Keratinocyte (primary cell): ENCODE measurements around the gene OLFML2A. TPM values are rescaled to one million over a fixed set of nuclear protein-coding genes. Genes with fewer than 3 reads are reported as not detected.

Experiments used
- DNase-seq: peaks from one replicate; pipeline ENCODE4 v3.0.0-alpha.2; 2011; ENCODE audit warnings: low read depth, missing footprints, low spot score
- FAIRE-seq: peaks from 2 replicates; lab custom pipeline; 2011; peaks lifted over from hg19 to GRCh38; lab: Jason Lieb, UNC
- H2AFZ ChIP-seq: 2 replicates; pipeline ENCODE4 v1.6.0; 2012; ENCODE audit warnings: low read length, control low read depth, inconsistent platforms; ENCODE audit not compliant: control insufficient read depth
- H3K27ac ChIP-seq: 2 replicates; pipeline ENCODE4 v1.5.1; 2011; ENCODE audit warnings: low read length; ENCODE audit not compliant: control insufficient read depth, insufficient read depth
- H3K27me3 ChIP-seq: 3 replicates; pipeline ENCODE4 v1.6.0; 2011; ENCODE audit warnings: low read length; ENCODE audit not compliant: control insufficient read depth, insufficient read depth; ENCODE audit errors: extremely low read depth
- H3K36me3 ChIP-seq, 2 experiments: 2 replicates in 1 of 2; 3 replicates in 1 of 2; pipeline ENCODE4 v1.5.1; 2011; ENCODE audit warnings: low read length in 2 of 2, mild to moderate bottlenecking in 1 of 2; ENCODE audit not compliant: control insufficient read depth in 2 of 2, insufficient read depth in 2 of 2; ENCODE audit errors: extremely low read depth in 1 of 2
- H3K4me1 ChIP-seq: 3 replicates; pipeline ENCODE4 v1.5.1; 2011; ENCODE audit warnings: low read length; ENCODE audit not compliant: control insufficient read depth, insufficient read depth; ENCODE audit errors: extremely low read depth
- H3K4me2 ChIP-seq: 3 replicates; pipeline ENCODE4 v1.6.0; 2011; ENCODE audit warnings: low read depth, low read length; ENCODE audit not compliant: control insufficient read depth, insufficient read depth; ENCODE audit errors: extremely low read depth
- H3K4me3 ChIP-seq, 3 experiments: fragments of 200-600 bp in 1 of 3; sonication (generic) in 1 of 3; 2 replicates in 2 of 3; 3 replicates in 1 of 3; pipeline ENCODE4 v1.5.1; 2011 to 2016; ENCODE audit warnings: low read length in 3 of 3, mild to moderate bottlenecking in 3 of 3, control low read depth in 2 of 3, inconsistent platforms in 1 of 3, low read depth in 1 of 3, mixed read lengths in 1 of 3, mixed run types in 1 of 3, moderate library complexity in 1 of 3; ENCODE audit not compliant: control insufficient read depth in 2 of 3, insufficient read depth in 2 of 3; ENCODE audit errors: extremely low read depth in 1 of 3
- H3K79me2 ChIP-seq: 2 replicates; pipeline ENCODE4 v1.6.0; 2012; ENCODE audit warnings: low read length; ENCODE audit not compliant: control insufficient read depth, insufficient read depth
- H3K9ac ChIP-seq: 3 replicates; pipeline ENCODE4 v1.6.0; 2011; ENCODE audit warnings: low read length; ENCODE audit not compliant: control insufficient read depth, insufficient read depth; ENCODE audit errors: extremely low read depth
- H3K9me1 ChIP-seq: 3 replicates; pipeline ENCODE4 v1.6.0; 2011; ENCODE audit warnings: low read length; ENCODE audit not compliant: control insufficient read depth, insufficient read depth; ENCODE audit errors: extremely low read depth
- H3K9me3 ChIP-seq: 2 replicates; pipeline ENCODE4 v1.5.1; 2012; ENCODE audit warnings: low read depth, low read length; ENCODE audit not compliant: control insufficient read depth
- H4K20me1 ChIP-seq: 3 replicates; pipeline ENCODE4 v1.6.0; 2011; ENCODE audit warnings: low read length; ENCODE audit not compliant: control insufficient read depth, insufficient read depth; ENCODE audit errors: extremely low read depth
- EZH2 ChIP-seq: IDR thresholded peaks from one replicate; pipeline ENCODE4 v1.6.1; 2012; ENCODE audit warnings: inconsistent platforms, mild to moderate bottlenecking, low read length, moderate library complexity
- dilution Hi-C: fragments of 300-500 bp; cut with MboI; formaldehyde crosslinking; loops from one replicate; pipeline ENCODE4 v1.7.0; 2020; ENCODE audit warnings: low sequenced_read_pairs; ENCODE audit not compliant: extremely low pct_ligation_motif_present
- polyA plus RNA-seq, 5 experiments: library from polyadenylated mRNA; depleted of rRNA in 3 of 5; stranded (reverse) in 3 of 5; stranded (forward) in 1 of 5; unstranded in 1 of 5; fragments of >200 nt; gene quantifications; 1 replicate in 1 of 5; 2 replicates in 3 of 5; 3 replicates in 1 of 5; pipeline versions ENCODE4 v1.2.1 to v1.2.3, GENCODE V29; 2011 to 2012; ENCODE audit warnings: missing spikeins in 2 of 5, low read depth in 1 of 5, low replicate concordance in 1 of 5
- TF ChIP-seq, protein P1 (sequence below), 3 experiments: IDR thresholded peaks in 1 of 3; conservative IDR thresholded peaks in 1 of 3; optimal IDR thresholded peaks in 1 of 3; 2 replicates in 2 of 3; 3 replicates in 1 of 3; pipeline versions ENCODE3 to v1.5.1; 2011; ENCODE audit warnings: low read length in 3 of 3, mild to moderate bottlenecking in 3 of 3, moderate library complexity in 2 of 3, control low read depth in 1 of 3, inconsistent platforms in 1 of 3; ENCODE audit not compliant: insufficient read depth in 2 of 3; ENCODE audit errors: extremely low read depth in 1 of 3

The OLFML2A gene
- polyA plus RNA-seq, 1 donor (not counting 4 experiments of a cell fraction or from before 2014, with no cell fraction given), result 1.1 TPM

DNA sequence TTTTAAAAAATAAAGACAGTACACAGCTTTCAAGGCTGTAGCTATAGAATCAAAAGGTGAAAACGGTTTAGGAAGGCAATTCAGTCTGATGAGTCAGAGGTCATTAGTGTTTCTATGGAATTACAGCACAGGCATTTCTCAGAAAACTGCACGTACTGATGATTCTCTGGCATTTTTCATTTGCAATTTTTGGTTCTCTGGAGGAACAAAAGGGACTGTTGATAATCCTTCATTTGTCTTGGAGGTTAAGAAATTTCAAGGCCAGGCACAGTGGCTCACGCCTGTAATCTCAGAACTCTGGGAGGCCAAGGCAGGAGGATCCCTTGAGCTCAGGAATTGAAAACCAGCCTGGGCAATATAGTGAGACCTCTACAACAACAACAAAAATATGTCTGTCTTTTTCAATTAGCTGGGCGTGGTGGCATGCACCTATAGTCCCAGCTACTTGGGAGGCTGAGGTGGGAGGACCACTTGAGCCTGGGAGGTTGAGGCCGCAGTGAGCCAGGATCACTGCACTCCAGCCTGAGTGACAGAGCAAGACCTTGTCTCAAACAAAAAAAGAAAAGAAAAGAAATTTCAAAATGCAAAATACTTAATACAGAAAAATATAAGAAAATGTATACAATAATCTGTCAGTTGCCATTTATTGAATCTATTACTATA lies 33.1 kb upstream of the OLFML2A start:
- DNase-seq, result no peak
- dilution Hi-C loops, result no loop called here
- no peak overlapping the region for H3K9ac ChIP-seq
- no peak for FAIRE-seq
- H3K4me2 ChIP-seq, result no peak overlapping the region
- H3K27me3 ChIP-seq, result no peaks in the 10 kb centered on the region
- H2AFZ ChIP-seq, result no peak overlapping the region
- H3K9me1 ChIP-seq, result no peaks in the 10 kb centered on the region
- H3K27ac ChIP-seq, result no peak overlapping the region
- no peaks in the 10 kb centered on the region for H3K36me3 ChIP-seq
- no peaks in the 10 kb centered on the region for H3K9me3 ChIP-seq
- H4K20me1 ChIP-seq, result no peaks in the 10 kb centered on the region
- H3K4me3 ChIP-seq, result no peak overlapping the region
- TF ChIP-seq, protein P1, sequence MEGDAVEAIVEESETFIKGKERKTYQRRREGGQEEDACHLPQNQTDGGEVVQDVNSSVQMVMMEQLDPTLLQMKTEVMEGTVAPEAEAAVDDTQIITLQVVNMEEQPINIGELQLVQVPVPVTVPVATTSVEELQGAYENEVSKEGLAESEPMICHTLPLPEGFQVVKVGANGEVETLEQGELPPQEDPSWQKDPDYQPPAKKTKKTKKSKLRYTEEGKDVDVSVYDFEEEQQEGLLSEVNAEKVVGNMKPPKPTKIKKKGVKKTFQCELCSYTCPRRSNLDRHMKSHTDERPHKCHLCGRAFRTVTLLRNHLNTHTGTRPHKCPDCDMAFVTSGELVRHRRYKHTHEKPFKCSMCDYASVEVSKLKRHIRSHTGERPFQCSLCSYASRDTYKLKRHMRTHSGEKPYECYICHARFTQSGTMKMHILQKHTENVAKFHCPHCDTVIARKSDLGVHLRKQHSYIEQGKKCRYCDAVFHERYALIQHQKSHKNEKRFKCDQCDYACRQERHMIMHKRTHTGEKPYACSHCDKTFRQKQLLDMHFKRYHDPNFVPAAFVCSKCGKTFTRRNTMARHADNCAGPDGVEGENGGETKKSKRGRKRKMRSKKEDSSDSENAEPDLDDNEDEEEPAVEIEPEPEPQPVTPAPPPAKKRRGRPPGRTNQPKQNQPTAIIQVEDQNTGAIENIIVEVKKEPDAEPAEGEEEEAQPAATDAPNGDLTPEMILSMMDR (optimal IDR thresholded peaks at IDR 0.05 in 1 of 3, IDR thresholded peaks at IDR 0.05 in 1 of 3, conservative IDR thresholded peaks at IDR 0.05 in 1 of 3; ENCODE audit: extremely low read depth in 1 of 3, insufficient read depth in 2 of 3, low read length in 3 of 3), result no peak
- no peak for TF ChIP-seq EZH2
- peaks cover 2% of the 10 kb centered on the region for H3K79me2 ChIP-seq
- H3K4me1 ChIP-seq, result peaks cover 4% of the 10 kb centered on the region

DNA sequence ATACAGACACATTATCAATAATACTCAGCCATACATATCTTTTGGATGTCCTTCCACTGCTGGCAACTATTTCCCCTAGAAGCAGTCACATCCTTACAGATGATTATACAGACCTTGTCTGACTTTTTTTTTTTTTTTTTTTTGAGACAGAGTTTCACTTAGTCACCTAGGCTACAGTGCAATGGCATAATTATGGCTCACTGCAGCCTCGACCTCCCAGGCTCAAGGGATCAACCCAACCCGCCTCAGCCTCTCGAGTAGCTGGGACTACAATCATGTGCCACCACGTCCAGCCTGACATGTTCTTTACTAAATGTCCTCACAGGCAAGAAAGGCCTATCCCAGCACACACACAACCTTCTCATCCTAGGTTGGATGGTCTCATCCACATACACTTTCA lies 29.9 kb upstream of the OLFML2A start:
- Histone ChIP-seq H4K20me1 (no peaks in the 10 kb centered on the region), H3K27me3 (no peaks in the 10 kb centered on the region), H2AFZ (no peak overlapping the region), H3K9me3 (no peaks in the 10 kb centered on the region), H3K79me2 (peaks cover 4% of the 10 kb centered on the region), H3K9me1 (no peaks in the 10 kb centered on the region), H3K27ac (no peak overlapping the region), H3K9ac (no peak overlapping the region), H3K36me3 (no peaks in the 10 kb centered on the region), H3K4me3 (no peak overlapping the region), H3K4me2 (no peak overlapping the region), H3K4me1 (peaks cover 4% of the 10 kb centered on the region)
- dilution Hi-C loops, result no loop called here
- DNase-seq, result no peak
- TF ChIP-seq EZH2, result no peak
- TF ChIP-seq, protein P1 (optimal IDR thresholded peaks at IDR 0.05 in 1 of 3, IDR thresholded peaks at IDR 0.05 in 1 of 3, conservative IDR thresholded peaks at IDR 0.05 in 1 of 3; ENCODE audit: extremely low read depth in 1 of 3, insufficient read depth in 2 of 3, low read length in 3 of 3), result no peak
- no peak for FAIRE-seq
